Panc1 (cell line): ENCODE measurements around the gene GPC6. TPM values are rescaled to one million over a fixed set of nuclear protein-coding genes. Genes with fewer than 3 reads are reported as not detected.

ENCODE experiments used
- ATAC-seq: fragments of 200-7000 bp; cut with Tn5 transposase; 2 replicates; pipeline ENCODE4 v1.9.1; 2020; ENCODE audit warnings: mild to moderate bottlenecking, moderate library complexity
- BruUV-seq: library from RNA; stranded (reverse); fragments of 400-500 nt; replicated peaks from 2 replicates; lab custom pipeline; 2021; lab: Mats Ljungman, UMichigan
- CTCF ChIA-PET: fragments of 300-600 bp; sonication (Branson Sonifier 250); formaldehyde crosslinking; loops from one replicate; lab custom pipeline; 2022; ENCODE audit warnings: antibody characterized with exemption; lab: Charles Lee
- POLR2A ChIA-PET: fragments of 300-600 bp; sonication (Branson Sonifier 250); formaldehyde crosslinking; loops from one replicate; lab custom pipeline; 2022; ENCODE audit warnings: antibody characterized with exemption; lab: Charles Lee
- DNase-seq: peaks from one replicate; pipeline ENCODE4 v3.0.0-alpha.2; 2010; ENCODE audit warnings: low read depth, low spot score
- H3K27ac ChIP-seq: 2 replicates; pipeline ENCODE4 v1.5.1; 2011; ENCODE audit warnings: mild to moderate bottlenecking, low read length, inconsistent platforms
- H3K27me3 ChIP-seq: fragments of 200-500 bp; sonication (Bioruptor generic); 2 replicates; pipeline ENCODE4 v1.6.0; 2014; ENCODE audit warnings: low read length, inconsistent platforms; ENCODE audit not compliant: control insufficient read depth, insufficient read depth
- H3K36me3 ChIP-seq: fragments of 200-500 bp; sonication (Bioruptor generic); 2 replicates; pipeline ENCODE4 v1.5.1; 2014; ENCODE audit warnings: inconsistent platforms, mild to moderate bottlenecking, low read length, moderate library complexity; ENCODE audit not compliant: control insufficient read depth, insufficient read depth
- H3K4me1 ChIP-seq: 2 replicates; pipeline ENCODE4 v1.5.1; 2011; ENCODE audit warnings: inconsistent platforms, mild to moderate bottlenecking, low read length, moderate library complexity; ENCODE audit not compliant: control insufficient read depth, insufficient read depth
- H3K4me3 ChIP-seq, 2 experiments: 2 replicates each; pipeline ENCODE4 v1.5.1; 2011 to 2012; ENCODE audit warnings: low read depth in 2 of 2, low read length in 2 of 2, mild to moderate bottlenecking in 2 of 2, inconsistent platforms in 1 of 2, moderate library complexity in 1 of 2
- H3K9me3 ChIP-seq: fragments of 200-500 bp; sonication (Bioruptor generic); 2 replicates; pipeline ENCODE4 v1.5.1; 2014; ENCODE audit warnings: low read depth, mild to moderate bottlenecking, inconsistent platforms, low read length, moderate library complexity; ENCODE audit not compliant: control insufficient read depth, insufficient read depth
- POLR2AphosphoS5 ChIP-seq: IDR thresholded peaks from 2 replicates; pipeline ENCODE4 v1.6.1; 2012; ENCODE audit warnings: mild to moderate bottlenecking, low read depth, low read length, moderate library complexity
- SIN3A ChIP-seq: IDR thresholded peaks from 2 replicates; pipeline ENCODE4 v1.6.1; 2012; ENCODE audit warnings: low read depth, mild to moderate bottlenecking, low read length, moderate library complexity, borderline replicate concordance; ENCODE audit not compliant: insufficient read depth
- TCF7L2 ChIP-seq: IDR thresholded peaks from 2 replicates; pipeline ENCODE4 v1.6.1; 2011; ENCODE audit warnings: mild to moderate bottlenecking, low read depth, low read length, inconsistent platforms
- in situ Hi-C: cut with HindIII; loops from 2 replicates; pipeline ENCODE4 v1.10.0; 2016; ENCODE audit warnings: low sequenced_read_pairs, low pct_unique_long_range_greater_than_20kb
- intact Hi-C: fragments of 100-400 bp; cut with micrococcal nuclease; formaldehyde crosslinking; loops from one replicate; pipeline ENCODE4 v1.10.0; 2022; ENCODE audit not compliant: unreplicated experiment
- total RNA-seq: library from RNA; stranded (reverse); gene quantifications from one replicate; pipeline ENCODE4 v1.2.1, GENCODE V29; 2021; ENCODE audit not compliant: unreplicated experiment
- TF ChIP-seq, protein P1 (sequence below): fragments of 450-650 bp; IDR thresholded peaks from 2 replicates; pipeline ENCODE4 v1.5.1; 2017; ENCODE audit warnings: mild to moderate bottlenecking
- TF ChIP-seq, protein P2 (sequence below), 2 experiments: IDR thresholded peaks; 2 replicates each; pipeline ENCODE4 v1.6.1; 2011 to 2012; ENCODE audit warnings: low read depth in 2 of 2, control low read depth in 1 of 2, low read length in 1 of 2, mild to moderate bottlenecking in 1 of 2, moderate library complexity in 1 of 2; ENCODE audit not compliant: insufficient read depth in 1 of 2

GPC6 gene
- total RNA-seq, 1 experiment from 2014 or later = 4.8 TPM

DNA sequence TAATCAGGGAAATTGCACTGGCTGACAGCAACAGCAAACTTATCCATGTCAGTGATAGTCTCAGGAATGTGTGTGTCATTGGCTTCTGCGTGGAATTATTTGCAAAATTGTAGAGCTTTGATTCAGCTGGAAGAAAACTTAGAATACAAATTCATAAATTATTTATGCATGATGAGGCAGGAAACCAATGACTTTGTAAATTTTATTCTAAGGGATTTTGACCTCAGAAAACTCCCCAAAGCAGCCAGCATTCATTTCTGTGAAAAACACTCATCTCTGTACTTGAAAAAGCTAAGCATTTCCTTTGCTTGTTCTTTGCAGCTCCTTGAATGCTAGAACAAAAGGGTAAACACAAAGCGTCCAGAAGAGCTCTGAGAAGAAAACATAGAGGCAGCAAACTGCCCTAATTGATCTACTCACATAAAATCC is 1090.5 kb downstream of the GPC6 start:
- ATAC-seq (no peak), DNase-seq (no peak)
- no peaks in the 10 kb centered on the region for H3K9me3 ChIP-seq
- TF ChIP-seq, protein P1, sequence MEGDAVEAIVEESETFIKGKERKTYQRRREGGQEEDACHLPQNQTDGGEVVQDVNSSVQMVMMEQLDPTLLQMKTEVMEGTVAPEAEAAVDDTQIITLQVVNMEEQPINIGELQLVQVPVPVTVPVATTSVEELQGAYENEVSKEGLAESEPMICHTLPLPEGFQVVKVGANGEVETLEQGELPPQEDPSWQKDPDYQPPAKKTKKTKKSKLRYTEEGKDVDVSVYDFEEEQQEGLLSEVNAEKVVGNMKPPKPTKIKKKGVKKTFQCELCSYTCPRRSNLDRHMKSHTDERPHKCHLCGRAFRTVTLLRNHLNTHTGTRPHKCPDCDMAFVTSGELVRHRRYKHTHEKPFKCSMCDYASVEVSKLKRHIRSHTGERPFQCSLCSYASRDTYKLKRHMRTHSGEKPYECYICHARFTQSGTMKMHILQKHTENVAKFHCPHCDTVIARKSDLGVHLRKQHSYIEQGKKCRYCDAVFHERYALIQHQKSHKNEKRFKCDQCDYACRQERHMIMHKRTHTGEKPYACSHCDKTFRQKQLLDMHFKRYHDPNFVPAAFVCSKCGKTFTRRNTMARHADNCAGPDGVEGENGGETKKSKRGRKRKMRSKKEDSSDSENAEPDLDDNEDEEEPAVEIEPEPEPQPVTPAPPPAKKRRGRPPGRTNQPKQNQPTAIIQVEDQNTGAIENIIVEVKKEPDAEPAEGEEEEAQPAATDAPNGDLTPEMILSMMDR = no peak
- TF ChIP-seq POLR2AphosphoS5 (no peak), TCF7L2 (no peak), SIN3A (no peak)
- TF ChIP-seq, protein P2, sequence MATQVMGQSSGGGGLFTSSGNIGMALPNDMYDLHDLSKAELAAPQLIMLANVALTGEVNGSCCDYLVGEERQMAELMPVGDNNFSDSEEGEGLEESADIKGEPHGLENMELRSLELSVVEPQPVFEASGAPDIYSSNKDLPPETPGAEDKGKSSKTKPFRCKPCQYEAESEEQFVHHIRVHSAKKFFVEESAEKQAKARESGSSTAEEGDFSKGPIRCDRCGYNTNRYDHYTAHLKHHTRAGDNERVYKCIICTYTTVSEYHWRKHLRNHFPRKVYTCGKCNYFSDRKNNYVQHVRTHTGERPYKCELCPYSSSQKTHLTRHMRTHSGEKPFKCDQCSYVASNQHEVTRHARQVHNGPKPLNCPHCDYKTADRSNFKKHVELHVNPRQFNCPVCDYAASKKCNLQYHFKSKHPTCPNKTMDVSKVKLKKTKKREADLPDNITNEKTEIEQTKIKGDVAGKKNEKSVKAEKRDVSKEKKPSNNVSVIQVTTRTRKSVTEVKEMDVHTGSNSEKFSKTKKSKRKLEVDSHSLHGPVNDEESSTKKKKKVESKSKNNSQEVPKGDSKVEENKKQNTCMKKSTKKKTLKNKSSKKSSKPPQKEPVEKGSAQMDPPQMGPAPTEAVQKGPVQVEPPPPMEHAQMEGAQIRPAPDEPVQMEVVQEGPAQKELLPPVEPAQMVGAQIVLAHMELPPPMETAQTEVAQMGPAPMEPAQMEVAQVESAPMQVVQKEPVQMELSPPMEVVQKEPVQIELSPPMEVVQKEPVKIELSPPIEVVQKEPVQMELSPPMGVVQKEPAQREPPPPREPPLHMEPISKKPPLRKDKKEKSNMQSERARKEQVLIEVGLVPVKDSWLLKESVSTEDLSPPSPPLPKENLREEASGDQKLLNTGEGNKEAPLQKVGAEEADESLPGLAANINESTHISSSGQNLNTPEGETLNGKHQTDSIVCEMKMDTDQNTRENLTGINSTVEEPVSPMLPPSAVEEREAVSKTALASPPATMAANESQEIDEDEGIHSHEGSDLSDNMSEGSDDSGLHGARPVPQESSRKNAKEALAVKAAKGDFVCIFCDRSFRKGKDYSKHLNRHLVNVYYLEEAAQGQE (IDR thresholded peaks at IDR 0.05; ENCODE audit: insufficient read depth in 1 of 2, low read depth in 2 of 2, low read length in 1 of 2) = no peak
- no peaks in the 10 kb centered on the region for H3K36me3 ChIP-seq
- no peak overlapping the region for H3K27ac ChIP-seq
- BruUV-seq = no TSS peak
- in situ Hi-C loops (no loop called here), intact Hi-C loops (no loop called here)
- CTCF ChIA-PET = no interaction called here
- H3K27me3 ChIP-seq = no peaks in the 10 kb centered on the region
- H3K4me1 ChIP-seq = no peaks in the 10 kb centered on the region
- POLR2A ChIA-PET = no interaction called here
- H3K4me3 ChIP-seq = no peak overlapping the region

DNA sequence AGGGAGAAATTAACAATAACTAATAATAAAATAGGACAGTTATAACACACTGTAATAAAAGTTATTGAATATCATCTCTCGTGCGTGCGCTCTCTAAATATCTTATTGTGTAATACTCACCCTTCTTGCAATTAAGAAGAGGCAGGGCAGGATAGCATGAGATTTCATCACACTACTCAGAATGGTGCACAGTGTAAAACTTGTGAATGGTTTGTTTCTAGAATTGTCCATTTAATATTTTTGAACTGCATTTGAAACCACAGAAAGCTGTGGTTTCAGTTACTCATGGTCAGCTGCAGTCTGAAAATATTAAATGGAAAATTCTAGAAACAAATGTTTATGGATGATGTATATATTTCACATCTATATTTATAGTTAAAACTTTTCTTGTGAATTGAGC is 1091.8 kb downstream of the GPC6 start:
- DNase-seq (no peak), ATAC-seq (no peak)
- intact Hi-C loops = no loop called here
- TF ChIP-seq, protein P2 (IDR thresholded peaks at IDR 0.05; ENCODE audit: insufficient read depth in 1 of 2, low read depth in 2 of 2, low read length in 1 of 2) = no peak
- no peak for TF ChIP-seq POLR2AphosphoS5
- TF ChIP-seq, protein P1 = no peak
- TF ChIP-seq SIN3A = no peak
- TF ChIP-seq TCF7L2 = no peak
- Histone ChIP-seq H3K9me3 (no peaks in the 10 kb centered on the region), H3K27me3 (no peaks in the 10 kb centered on the region), H3K4me1 (no peaks in the 10 kb centered on the region), H3K36me3 (no peaks in the 10 kb centered on the region), H3K27ac (no peak overlapping the region), H3K4me3 (no peak overlapping the region)
- ChIA-PET POLR2A (no interaction called here), CTCF (no interaction called here)
- in situ Hi-C loops = no loop called here
- BruUV-seq = no TSS peak
